ENCODE measurements around the gene CYTH3. TPM values are rescaled to one million over a fixed set of nuclear protein-coding genes. Genes with fewer than 3 reads are reported as not detected.

Gene CYTH3
- total RNA-seq, 3 donors from 2014 or later (not counting 1 experiment from before 2014, with no cell fraction given): 7.7 to 42.6 (median 13.6) TPM

- Mint-ChIP-seq H3K27ac (no peak overlapping the region), H3K27me3 (ENCODE audit: low read depth in 2 of 2) (no peaks in the 10 kb centered on the region), H3K4me3 (no peak overlapping the region), H3K4me1 (peaks cover 0 to 7% of the 10 kb centered on the region in 2 donors), H3K36me3 (no peaks in the 10 kb centered on the region), H3K9me3 (no peaks in the 10 kb centered on the region)
- H3K9me3 ChIP-seq (ENCODE audit: control insufficient read depth, insufficient read depth, low read length): no peaks in the 10 kb centered on the region
- peaks cover 10% of the 10 kb centered on the region for H3K36me3 ChIP-seq (ENCODE audit: control insufficient read depth, insufficient read depth, low read length)
- ATAC-seq: no peak
- no peak for DNase-seq
- 63% methylated on average over 4 of the region's 4 CpGs for WGBS (ENCODE audit: insufficient coverage)
- TF ChIP-seq CTCF (IDR thresholded peaks at IDR 0.05): no peak
- no peaks in the 10 kb centered on the region for H3K27me3 ChIP-seq (ENCODE audit: control insufficient read depth, insufficient read depth, low read length)
- intact Hi-C loops (cut with micrococcal nuclease): no loop called here
- peaks cover 3% of the 10 kb centered on the region for H3K4me1 ChIP-seq (ENCODE audit: control insufficient read depth, insufficient read depth, low read length)
- no peak overlapping the region for H3K27ac ChIP-seq (ENCODE audit: low read length)
- no peak overlapping the region for H3K4me3 ChIP-seq (ENCODE audit: low read length)
Measured at GRCh38 chr7:6175645-6176044, 96.8 kb downstream of the CYTH3 start.

GRCh38 chr7:6172910-6173295 is 99.5 kb downstream of the CYTH3 start:
- H3K27ac ChIP-seq (ENCODE audit: low read length): no peak overlapping the region
- intact Hi-C loops (cut with micrococcal nuclease): no loop called here
- Mint-ChIP-seq H3K4me1 (peaks cover 0 to 6% of the 10 kb centered on the region in 2 donors), H3K9me3 (no peaks in the 10 kb centered on the region), H3K27me3 (ENCODE audit: low read depth in 2 of 2) (no peaks in the 10 kb centered on the region), H3K27ac (no peak overlapping the region), H3K36me3 (no peaks in the 10 kb centered on the region), H3K4me3 (no peak overlapping the region)
- no peaks in the 10 kb centered on the region for H3K9me3 ChIP-seq (ENCODE audit: control insufficient read depth, insufficient read depth, low read length)
- H3K4me1 ChIP-seq (ENCODE audit: control insufficient read depth, insufficient read depth, low read length): peaks cover 8% of the 10 kb centered on the region
- H3K4me3 ChIP-seq (ENCODE audit: low read length): no peak overlapping the region
- H3K27me3 ChIP-seq (ENCODE audit: control insufficient read depth, insufficient read depth, low read length): no peaks in the 10 kb centered on the region
- 88% methylated on average over 14 of the region's 14 CpGs for WGBS (ENCODE audit: insufficient coverage)
- DNase-seq: no peak
- TF ChIP-seq CTCF (IDR thresholded peaks at IDR 0.05): no peak
- peaks cover 18% of the 10 kb centered on the region for H3K36me3 ChIP-seq (ENCODE audit: control insufficient read depth, insufficient read depth, low read length)
- no peak for ATAC-seq

DNA sequence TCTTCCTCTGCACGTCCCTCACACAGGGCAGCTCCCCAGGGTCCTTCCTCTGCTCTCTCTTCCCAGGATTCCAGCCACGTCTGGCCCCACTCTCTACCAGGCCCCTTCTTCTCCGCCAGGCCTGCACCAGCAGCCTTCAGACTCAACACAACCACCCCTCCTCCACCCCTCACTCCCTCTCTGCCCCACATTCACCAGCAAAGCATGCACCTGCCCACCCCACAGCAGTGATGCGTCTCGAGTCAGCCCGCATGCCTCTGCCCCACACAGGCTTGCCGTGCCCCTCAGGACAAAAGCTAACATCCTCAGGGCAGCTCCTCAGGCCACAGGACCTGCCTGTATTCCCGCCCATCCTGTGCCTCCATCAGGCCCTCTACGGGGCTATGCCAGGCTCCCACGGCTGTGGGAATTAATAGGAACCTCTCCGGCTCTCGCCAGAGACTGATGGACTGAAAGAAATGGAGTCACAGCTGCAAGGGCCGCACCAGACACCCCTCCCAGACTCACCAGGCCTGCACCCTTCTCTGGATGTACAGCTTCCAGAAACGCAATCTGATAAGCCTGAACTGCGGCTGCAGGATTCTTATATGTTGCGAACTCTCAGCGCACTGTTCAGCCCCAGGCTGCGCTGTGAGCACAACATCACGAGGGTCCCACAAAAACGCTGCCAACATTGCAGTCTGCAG is 100.1 kb downstream of the CYTH3 start:
- no peaks in the 10 kb centered on the region for H3K9me3 Mint-ChIP-seq
- ATAC-seq: no peak
- whole genome bisulfite sequencing (ENCODE audit: insufficient coverage): 93% methylated on average over 20 of the region's 20 CpGs
- peaks cover 0 to 6% of the 10 kb centered on the region in 2 donors for H3K4me1 Mint-ChIP-seq
- no peak overlapping the region for H3K27ac Mint-ChIP-seq
- peaks cover 18% of the 10 kb centered on the region for H3K36me3 ChIP-seq (ENCODE audit: control insufficient read depth, insufficient read depth, low read length)
- no peak overlapping the region for H3K27ac ChIP-seq (ENCODE audit: low read length)
- no peaks in the 10 kb centered on the region for H3K9me3 ChIP-seq (ENCODE audit: control insufficient read depth, insufficient read depth, low read length)
- intact Hi-C loops (cut with micrococcal nuclease): no loop called here
- H3K27me3 ChIP-seq (ENCODE audit: control insufficient read depth, insufficient read depth, low read length): no peaks in the 10 kb centered on the region
- no peak overlapping the region for H3K4me3 Mint-ChIP-seq
- peaks cover 8% of the 10 kb centered on the region for H3K4me1 ChIP-seq (ENCODE audit: control insufficient read depth, insufficient read depth, low read length)
- H3K4me3 ChIP-seq (ENCODE audit: low read length): no peak overlapping the region
- no peak for DNase-seq
- no peak for TF ChIP-seq CTCF (IDR thresholded peaks at IDR 0.05)
- H3K36me3 Mint-ChIP-seq: no peaks in the 10 kb centered on the region
- H3K27me3 Mint-ChIP-seq (ENCODE audit: low read depth in 2 of 2): no peaks in the 10 kb centered on the region
